ENCODE data around the gene STAT5B. TPM values are rescaled to one million over a fixed set of nuclear protein-coding genes. Genes with fewer than 3 reads are reported as not detected.
A peak's percentile ranks its signal among the peaks of the same experiment; 100 is the strongest.

Gene STAT5B
- total RNA-seq (2014; rRNA removed; shearing (Covaris generic)) = 21.8 and 23.5 TPM in 2 replicates
- 11.9 and 13.8 TPM in 2 replicates for polyA plus RNA-seq (2016; fragmentation: Nextera tagmentation; extraction: Ambion mirVana)

DNA sequence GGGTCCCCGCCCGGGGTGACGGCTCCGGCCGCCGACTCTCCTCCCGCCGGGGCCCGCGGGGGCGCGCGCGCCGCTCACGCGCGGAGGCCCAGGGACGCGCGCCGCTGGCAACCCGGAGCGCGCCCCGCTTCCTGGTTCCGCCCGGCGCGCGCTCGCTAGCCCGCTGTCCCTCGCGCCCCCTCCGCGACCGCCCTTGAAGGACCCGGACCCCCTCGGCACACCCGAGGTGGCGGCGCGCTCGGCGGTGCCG is at the start of gene STAT5B:
STAT5B (minus strand) TSS at position 33 of the 250 bp plus-strand sequence. CDS start 44,264 bp downstream, outside the sequence.
- WGBS, 2 experiments (ENCODE audit: low coverage in 1 of 2, low lambda C conversion rate in 2 of 2, missing lambda C conversion rate in 2 of 2) = 0 to 20% methylated on average over 2 to 3 of the region's 47 CpGs
- DNase-seq = peak; percentile 87

GRCh38 chr17:42325026-42325425 is 48.8 kb upstream of the STAT5B start:
- peak overlapping the region; percentile 88 for H3K27ac ChIP-seq
- peaks cover 33% of the 10 kb centered on the region for H3K4me1 ChIP-seq (ENCODE audit: insufficient read depth)
- in situ Hi-C loops (cut with MboI) = loop anchor here (10.0 kb wide), 2 partner anchors 80 to 200 kb away; no protein-coding TSS in a partner anchor
- H3F3A ChIP-seq (ENCODE audit: insufficient read depth) = peaks cover 48% of the 10 kb centered on the region
- H3K4me2 ChIP-seq (ENCODE audit: unreplicated experiment) = peak overlapping the region; percentile 19
- WGBS, 2 experiments (ENCODE audit: low coverage in 1 of 2, low lambda C conversion rate in 2 of 2, missing lambda C conversion rate in 2 of 2) = 18 to 21% methylated on average over 7 of the region's 7 CpGs
- H3K9ac ChIP-seq = peak overlapping the region; percentile 64
- TF ChIP-seq EZH2 (IDR thresholded peaks at IDR 0.05; ENCODE audit: insufficient read depth, poor library complexity, severe bottlenecking) = no peak
- no peak for TF ChIP-seq EZH2phosphoT487 (IDR thresholded peaks at IDR 0.05; ENCODE audit: insufficient read depth, low read depth)
- H2AFZ ChIP-seq = no peak overlapping the region
- no peaks in the 10 kb centered on the region for H4K20me1 ChIP-seq (ENCODE audit: insufficient read depth)
- H3K9me3 ChIP-seq (ENCODE audit: low read depth) = no peaks in the 10 kb centered on the region
- H3K36me3 ChIP-seq (ENCODE audit: low read depth) = peaks cover 34% of the 10 kb centered on the region
- H3K4me3 ChIP-seq = no peak overlapping the region
- H3K27me3 ChIP-seq (replicated peaks; ENCODE audit: insufficient read depth) = no peaks in the 10 kb centered on the region
- DNase-seq = peak; percentile 99
- peaks cover 42% of the 10 kb centered on the region for H3K79me2 ChIP-seq (ENCODE audit: insufficient read depth)
- H3K9me2 ChIP-seq (ENCODE audit: insufficient read depth) = no peaks in the 10 kb centered on the region

More for the DNA sequence above, at the start of gene STAT5B:
- in situ Hi-C loops (cut with MboI) = no loop called here
- no peaks in the 10 kb centered on the region for H3F3A ChIP-seq (ENCODE audit: insufficient read depth)
- no peaks in the 10 kb centered on the region for H3K27me3 ChIP-seq (replicated peaks; ENCODE audit: insufficient read depth)
- H3K79me2 ChIP-seq (ENCODE audit: insufficient read depth) = peaks cover 46% of the 10 kb centered on the region
- TF ChIP-seq EZH2phosphoT487 (IDR thresholded peaks at IDR 0.05; ENCODE audit: insufficient read depth, low read depth) (no peak), EZH2 (IDR thresholded peaks at IDR 0.05; ENCODE audit: insufficient read depth, poor library complexity, severe bottlenecking) (no peak)
- H4K20me1 ChIP-seq (ENCODE audit: insufficient read depth) = peaks cover 6% of the 10 kb centered on the region; the same call in 1 of the 2 replicates
- H3K4me3 ChIP-seq = peak within 1 kb of the TSS; percentile 90
- peak within 1 kb of the TSS; percentile 99 for H3K4me2 ChIP-seq (ENCODE audit: unreplicated experiment)
- H3K36me3 ChIP-seq (ENCODE audit: low read depth) = no peaks in the 10 kb centered on the region
- peaks cover 8% of the 10 kb centered on the region for H3K4me1 ChIP-seq (ENCODE audit: insufficient read depth)
- peak within 1 kb of the TSS; percentile 84 for H3K9ac ChIP-seq
- no peaks in the 10 kb centered on the region for H3K9me2 ChIP-seq (ENCODE audit: insufficient read depth)
- no peak within 1 kb of the TSS for H3K27ac ChIP-seq
- H2AFZ ChIP-seq = peak within 1 kb of the TSS; percentile 86
- H3K9me3 ChIP-seq (ENCODE audit: low read depth) = no peaks in the 10 kb centered on the region

DNA sequence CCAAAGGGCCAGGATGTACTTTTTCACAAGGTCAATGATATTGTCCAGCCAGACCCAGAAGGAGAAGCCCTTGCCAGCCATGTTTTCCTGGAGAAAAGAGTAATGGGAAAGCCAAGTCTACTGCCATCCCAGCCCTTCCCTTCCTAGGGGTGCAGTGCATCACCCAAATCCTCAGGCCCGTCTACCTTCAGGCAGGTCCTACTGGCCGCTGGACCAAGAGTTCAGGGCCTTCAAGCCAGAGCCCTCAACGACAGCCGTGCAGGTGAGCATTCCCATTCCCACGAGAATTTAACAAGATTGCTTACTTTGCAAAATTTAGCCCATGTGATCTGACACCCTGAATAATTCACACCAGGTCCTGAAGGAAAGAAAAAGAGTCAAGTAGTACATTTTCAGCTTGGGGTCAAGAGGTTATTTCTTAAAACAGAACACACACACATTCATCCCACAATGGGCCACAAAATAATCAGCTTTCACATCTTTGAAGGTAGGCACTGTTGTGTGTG is 47.1 kb upstream of the STAT5B start:
- no peaks in the 10 kb centered on the region for H3K27me3 ChIP-seq (replicated peaks; ENCODE audit: insufficient read depth)
- no peak overlapping the region for H3K4me3 ChIP-seq
- H3K36me3 ChIP-seq (ENCODE audit: low read depth) = peaks cover 26% of the 10 kb centered on the region
- H4K20me1 ChIP-seq (ENCODE audit: insufficient read depth) = no peaks in the 10 kb centered on the region
- TF ChIP-seq EZH2 (IDR thresholded peaks at IDR 0.05; ENCODE audit: insufficient read depth, poor library complexity, severe bottlenecking) (no peak), EZH2phosphoT487 (IDR thresholded peaks at IDR 0.05; ENCODE audit: insufficient read depth, low read depth) (no peak)
- H3K4me2 ChIP-seq (ENCODE audit: unreplicated experiment) = no peak overlapping the region
- H3K79me2 ChIP-seq (ENCODE audit: insufficient read depth) = peaks cover 50% of the 10 kb centered on the region
- in situ Hi-C loops (cut with MboI) = loop anchor here (10.0 kb wide), 2 partner anchors 81 to 201 kb away; no protein-coding TSS in a partner anchor
- DNase-seq = no peak
- peaks cover 30% of the 10 kb centered on the region for H3F3A ChIP-seq (ENCODE audit: insufficient read depth)
- no peaks in the 10 kb centered on the region for H3K9me3 ChIP-seq (ENCODE audit: low read depth)
- H3K9me2 ChIP-seq (ENCODE audit: insufficient read depth) = no peaks in the 10 kb centered on the region
- H3K9ac ChIP-seq = no peak overlapping the region
- peak overlapping the region; percentile 18; the same call in 1 of the 2 replicates for H3K27ac ChIP-seq
- no peak overlapping the region for H2AFZ ChIP-seq
- peaks cover 18% of the 10 kb centered on the region for H3K4me1 ChIP-seq (ENCODE audit: insufficient read depth)
- 74 to 75% methylated on average over 5 of the region's 5 CpGs for WGBS, 2 experiments (ENCODE audit: low coverage in 1 of 2, low lambda C conversion rate in 2 of 2, missing lambda C conversion rate in 2 of 2)

- Histone ChIP-seq H3K4me3 (no peak overlapping the region), H3K27me3 (replicated peaks; ENCODE audit: insufficient read depth) (no peaks in the 10 kb centered on the region), H3K27ac (peak overlapping the region; percentile 58), H2AFZ (no peak overlapping the region), H3K9me2 (ENCODE audit: insufficient read depth) (no peaks in the 10 kb centered on the region), H3F3A (ENCODE audit: insufficient read depth) (peaks cover 28% of the 10 kb centered on the region), H3K4me1 (ENCODE audit: insufficient read depth) (peaks cover 18% of the 10 kb centered on the region), H3K9ac (peak overlapping the region; percentile 44), H4K20me1 (ENCODE audit: insufficient read depth) (no peaks in the 10 kb centered on the region), H3K4me2 (ENCODE audit: unreplicated experiment) (no peak overlapping the region), H3K9me3 (ENCODE audit: low read depth) (no peaks in the 10 kb centered on the region), H3K36me3 (ENCODE audit: low read depth) (peaks cover 26% of the 10 kb centered on the region), H3K79me2 (ENCODE audit: insufficient read depth) (peaks cover 55% of the 10 kb centered on the region)
- peak; percentile 93 for DNase-seq
- WGBS, 2 experiments (ENCODE audit: low coverage in 1 of 2, low lambda C conversion rate in 2 of 2, missing lambda C conversion rate in 2 of 2) = 34% methylated on average over 10 of the region's 10 CpGs
- in situ Hi-C loops (cut with MboI) = loop anchor here (10.0 kb wide), 2 partner anchors 82 to 202 kb away; no protein-coding TSS in a partner anchor
- no peak for TF ChIP-seq EZH2 (IDR thresholded peaks at IDR 0.05; ENCODE audit: insufficient read depth, poor library complexity, severe bottlenecking)
- no peak for TF ChIP-seq EZH2phosphoT487 (IDR thresholded peaks at IDR 0.05; ENCODE audit: insufficient read depth, low read depth)
Measured at GRCh38 chr17:42322382-42323267, 46.4 kb upstream of the STAT5B start.
